H1 (cell line): ENCODE results near the gene PRCP. TPM values are rescaled to one million over a fixed set of nuclear protein-coding genes. Genes with fewer than 3 reads are reported as not detected.
A peak's percentile ranks its signal among the peaks of the same experiment; 100 is the strongest.

Experiments used
- CTCF ChIA-PET: fragments of 300-600 bp; sonication (Branson Sonifier 250); formaldehyde crosslinking; loops from one replicate; lab custom pipeline; 2021; ENCODE audit not compliant: partially characterized antibody; lab: Charles Lee
- POLR2A ChIA-PET: fragments of 300-600 bp; sonication (Branson Sonifier 250); formaldehyde crosslinking; loops from one replicate; lab custom pipeline; 2021; ENCODE audit warnings: inconsistent platforms; ENCODE audit not compliant: partially characterized antibody; lab: Charles Lee
- DNase-seq, 2 experiments: peaks; one replicate each; pipeline versions ENCODE4 v3.0.0 to v3.0.0-alpha.2; 2010 to 2022; ENCODE audit warnings: low spot score in 2 of 2, low read depth in 1 of 2, mixed read lengths in 1 of 2
- FAIRE-seq: peaks from 2 replicates; lab custom pipeline; 2011; peaks lifted over from hg19 to GRCh38; lab: Jason Lieb, UNC
- H2AFZ ChIP-seq: 2 replicates; pipeline ENCODE4 v1.8.1; 2012; ENCODE audit warnings: low read length, inconsistent platforms
- H2AK5ac ChIP-seq: 2 replicates; pipeline ENCODE4 v1.6.1; 2013; ENCODE audit warnings: low read depth, low read length
- H2BK120ac ChIP-seq: replicated peaks from 2 replicates; pipeline ENCODE3; 2013; ENCODE audit warnings: low read depth, low read length, inconsistent platforms
- H2BK12ac ChIP-seq: 2 replicates; pipeline ENCODE4 v1.6.1; 2013; ENCODE audit warnings: low read depth, low read length
- H2BK15ac ChIP-seq: 2 replicates; pipeline ENCODE4 v1.6.1; 2013; ENCODE audit warnings: low read length
- H2BK20ac ChIP-seq: 2 replicates; pipeline ENCODE4 v1.6.1; 2013; ENCODE audit warnings: low read length
- H2BK5ac ChIP-seq: 2 replicates; pipeline ENCODE4 v1.6.1; 2013; ENCODE audit warnings: low read depth, low read length
- H3K14ac ChIP-seq: 2 replicates; pipeline ENCODE4 v1.6.1; 2013; ENCODE audit warnings: inconsistent platforms; ENCODE audit not compliant: insufficient read length
- H3K18ac ChIP-seq: 2 replicates; pipeline ENCODE4 v1.6.1; 2013; ENCODE audit warnings: low read length; ENCODE audit errors: extremely low read depth
- H3K23ac ChIP-seq: 2 replicates; pipeline ENCODE4 v1.6.1; 2013; ENCODE audit warnings: inconsistent platforms; ENCODE audit not compliant: insufficient read length
- H3K23me2 ChIP-seq: 2 replicates; pipeline ENCODE4 v1.6.1; 2013; ENCODE audit warnings: low read depth, low read length
- H3K27ac ChIP-seq: 2 replicates; pipeline ENCODE4 v1.6.1; 2011; ENCODE audit warnings: low read depth, low read length, inconsistent platforms
- H3K27me3 ChIP-seq, 4 experiments: replicated peaks in 1 of 4; 1 replicate in 1 of 4; 2 replicates in 3 of 4; pipeline versions ENCODE4 v1.6.1 to v1.8.1; 2011 to 2013; ENCODE audit warnings: low read length in 3 of 4, mild to moderate bottlenecking in 3 of 4, inconsistent platforms in 2 of 4, mixed read lengths in 2 of 4, moderate library complexity in 1 of 4; ENCODE audit not compliant: control insufficient read depth in 3 of 4, insufficient read depth in 3 of 4; ENCODE audit errors: extremely low read depth in 1 of 4
- H3K36me3 ChIP-seq, 4 experiments: 2 replicates each; pipeline versions ENCODE4 v1.6.1 to v1.8.1; 2011 to 2013; ENCODE audit warnings: mild to moderate bottlenecking in 4 of 4, low read length in 3 of 4, moderate library complexity in 2 of 4, control low read depth in 1 of 4, inconsistent platforms in 1 of 4; ENCODE audit not compliant: insufficient read depth in 4 of 4, control insufficient read depth in 2 of 4
- H3K4ac ChIP-seq: replicated peaks from 2 replicates; pipeline ENCODE3; 2013; ENCODE audit warnings: low read length, low read depth, mixed read lengths, inconsistent platforms; ENCODE audit not compliant: insufficient read length
- H3K4me1 ChIP-seq, 4 experiments: replicated peaks in 1 of 4; 1 replicate in 1 of 4; 2 replicates in 3 of 4; pipeline versions ENCODE4 v1.6.1 to v1.8.1; 2011 to 2013; ENCODE audit warnings: low read length in 3 of 4, inconsistent platforms in 2 of 4, mixed read lengths in 1 of 4; ENCODE audit not compliant: insufficient read depth in 4 of 4, control insufficient read depth in 3 of 4
- H3K4me2 ChIP-seq, 2 experiments: 2 replicates each; pipeline versions ENCODE4 v1.6.1 to v1.8.1; 2011 to 2013; ENCODE audit warnings: low read depth in 2 of 2, low read length in 2 of 2, control low read depth in 1 of 2, inconsistent platforms in 1 of 2, mild to moderate bottlenecking in 1 of 2; ENCODE audit not compliant: insufficient read depth in 1 of 2
- H3K4me3 ChIP-seq, 4 experiments: fragments of 200-600, 300-600 bp in 1 of 4; sonication (generic), shearing (Covaris generic), sonication (Bioruptor Twin) in 1 of 4; 2 replicates each; pipeline versions ENCODE4 v1.5.1 to v1.8.1; 2011 to 2016; ENCODE audit warnings: low read length in 4 of 4, low read depth in 3 of 4, control low read depth in 2 of 4, inconsistent platforms in 2 of 4, mild to moderate bottlenecking in 2 of 4, mixed read lengths in 1 of 4, moderate library complexity in 1 of 4; ENCODE audit not compliant: insufficient read depth in 2 of 4; ENCODE audit errors: extremely low read depth in 1 of 4
- H3K56ac ChIP-seq: replicated peaks from 2 replicates; pipeline ENCODE3; 2013; ENCODE audit warnings: low read depth, mild to moderate bottlenecking, mixed read lengths, low read length, inconsistent platforms; ENCODE audit not compliant: insufficient read length
- H3K79me1 ChIP-seq: 2 replicates; pipeline ENCODE4 v1.6.1; 2013; ENCODE audit warnings: low read depth, low read length, control low read depth
- H3K79me2 ChIP-seq, 2 experiments: 2 replicates each; pipeline versions ENCODE4 v1.6.1 to v1.8.1; 2012 to 2013; ENCODE audit warnings: low read length in 2 of 2, mild to moderate bottlenecking in 2 of 2, inconsistent platforms in 1 of 2; ENCODE audit not compliant: insufficient read depth in 2 of 2, control insufficient read depth in 1 of 2
- H3K9ac ChIP-seq, 4 experiments: replicated peaks in 1 of 4; 1 replicate in 1 of 4; 2 replicates in 3 of 4; pipeline versions ENCODE4 v1.6.1 to v1.8.1; 2011 to 2013; ENCODE audit warnings: low read depth in 3 of 4, low read length in 3 of 4, control low read depth in 2 of 4, mild to moderate bottlenecking in 2 of 4, moderate library complexity in 2 of 4, inconsistent platforms in 1 of 4; ENCODE audit errors: extremely low read depth in 1 of 4
- H3K9me3 ChIP-seq, 2 experiments: 2 replicates each; pipeline versions ENCODE4 v1.6.1 to v1.8.1; 2012 to 2013; ENCODE audit warnings: mild to moderate bottlenecking in 2 of 2, moderate library complexity in 2 of 2, control low read depth in 1 of 2, inconsistent platforms in 1 of 2, low read depth in 1 of 2, low read length in 1 of 2, mixed read lengths in 1 of 2; ENCODE audit not compliant: insufficient read depth in 2 of 2
- H4K20me1 ChIP-seq, 2 experiments: replicated peaks in 1 of 2; 2 replicates each; pipeline versions ENCODE3 to v1.8.1; 2011 to 2013; ENCODE audit warnings: inconsistent platforms in 2 of 2, low read length in 2 of 2, mild to moderate bottlenecking in 1 of 2; ENCODE audit not compliant: insufficient read depth in 2 of 2, control insufficient read depth in 1 of 2
- H4K5ac ChIP-seq: 2 replicates; pipeline ENCODE4 v1.6.1; 2013; ENCODE audit warnings: low read length, low read depth, mixed read lengths, inconsistent platforms; ENCODE audit not compliant: insufficient read length
- H4K8ac ChIP-seq: 2 replicates; pipeline ENCODE4 v1.8.0; 2013; ENCODE audit warnings: mild to moderate bottlenecking, moderate library complexity, low read length, inconsistent platforms; ENCODE audit not compliant: insufficient read depth; ENCODE audit errors: extremely low read depth
- H4K91ac ChIP-seq: replicated peaks from 2 replicates; pipeline ENCODE3; 2013; ENCODE audit warnings: low read length, mixed read lengths, inconsistent platforms; ENCODE audit not compliant: insufficient read length
- CBX5 ChIP-seq: fragments of 300-800, 300-1000 bp; sonication (generic); IDR thresholded peaks from 2 replicates; pipeline ENCODE4 v1.7.1; 2016; ENCODE audit warnings: antibody characterized with exemption, low read length, low read depth
- JUND ChIP-seq: IDR thresholded peaks from 2 replicates; pipeline ENCODE4 v1.6.1; 2011; ENCODE audit warnings: mild to moderate bottlenecking, improper control_type of control experiment, low read length
- MAFK ChIP-seq: IDR thresholded peaks from 2 replicates; pipeline ENCODE4 v1.6.1; 2012; ENCODE audit warnings: low read depth, mild to moderate bottlenecking, improper control_type of control experiment, low read length
- RFX5 ChIP-seq: IDR thresholded peaks from 2 replicates; pipeline ENCODE4 v1.6.1; 2011; ENCODE audit warnings: low read depth, low read length, improper control_type of control experiment, borderline replicate concordance
- WGBS, 2 experiments: shearing (Covaris generic) in 1 of 2; methylation state at CpG; one replicate each; pipeline versions ENCODE4 v1.1.6 to v1.1.7; 2013 to 2015; ENCODE audit warnings: low lambda C conversion rate in 2 of 2, mixed read lengths in 2 of 2, inconsistent platforms in 1 of 2, low coverage in 1 of 2, missing lambda C conversion rate in 1 of 2; ENCODE audit not compliant: insufficient replicate concordance in 2 of 2, insufficient coverage in 1 of 2, insufficient read length in 1 of 2; ENCODE audit errors: extremely low coverage in 1 of 2, missing lambda C conversion rate in 1 of 2; 5-methylcytosine and 5-hydroxymethylcytosine counted together
- polyA plus RNA-seq, 7 experiments: library from polyadenylated mRNA; depleted of rRNA in 3 of 7; stranded (reverse) in 5 of 7; unstranded in 2 of 7; fragments of >200 nt in 5 of 7; fragments of 200-250 nt in 2 of 7; gene quantifications; 1 replicate in 5 of 7; 2 replicates in 1 of 7; 4 replicates in 1 of 7; pipeline versions ENCODE4 v1.2.1 to v1.2.3, GENCODE V29; 2011 to 2013; ENCODE audit warnings: missing spikeins in 2 of 7, mixed read lengths in 2 of 7
- total RNA-seq: library from RNA; stranded (reverse); fragmentation: NEBNext Ultra II Directional; extraction: Animal tissue kit (Norgen Biotek cat#: 25700); gene quantifications from 2 replicates; pipeline ENCODE4 v1.2.1, GENCODE V29; 2021
- TF ChIP-seq, protein P1 (sequence below), 3 experiments: IDR thresholded peaks; 1 replicate in 2 of 3; 2 replicates in 1 of 3; pipeline versions ENCODE4 v1.5.1 to v1.6.1; 2011; ENCODE audit warnings: low read length in 3 of 3, mild to moderate bottlenecking in 3 of 3, inconsistent platforms in 2 of 3, low read depth in 1 of 3, moderate library complexity in 1 of 3; ENCODE audit not compliant: insufficient read depth in 1 of 3; ENCODE audit errors: control extremely low read depth in 1 of 3
- TF ChIP-seq, protein P2 (sequence below): IDR thresholded peaks from 2 replicates; pipeline ENCODE4 v1.6.1; 2011; ENCODE audit warnings: low read length, improper control_type of control experiment
- TF ChIP-seq, protein P3 (sequence below): IDR thresholded peaks from 2 replicates; pipeline ENCODE4 v1.6.1; 2012; ENCODE audit warnings: inconsistent platforms

PRCP gene
- total and polyA plus RNA-seq, 2 of the 8 experiments (the other 6 are each of a cell fraction or from before 2014, with no cell fraction given), result 63.8 to 84.4 TPM

DNA sequence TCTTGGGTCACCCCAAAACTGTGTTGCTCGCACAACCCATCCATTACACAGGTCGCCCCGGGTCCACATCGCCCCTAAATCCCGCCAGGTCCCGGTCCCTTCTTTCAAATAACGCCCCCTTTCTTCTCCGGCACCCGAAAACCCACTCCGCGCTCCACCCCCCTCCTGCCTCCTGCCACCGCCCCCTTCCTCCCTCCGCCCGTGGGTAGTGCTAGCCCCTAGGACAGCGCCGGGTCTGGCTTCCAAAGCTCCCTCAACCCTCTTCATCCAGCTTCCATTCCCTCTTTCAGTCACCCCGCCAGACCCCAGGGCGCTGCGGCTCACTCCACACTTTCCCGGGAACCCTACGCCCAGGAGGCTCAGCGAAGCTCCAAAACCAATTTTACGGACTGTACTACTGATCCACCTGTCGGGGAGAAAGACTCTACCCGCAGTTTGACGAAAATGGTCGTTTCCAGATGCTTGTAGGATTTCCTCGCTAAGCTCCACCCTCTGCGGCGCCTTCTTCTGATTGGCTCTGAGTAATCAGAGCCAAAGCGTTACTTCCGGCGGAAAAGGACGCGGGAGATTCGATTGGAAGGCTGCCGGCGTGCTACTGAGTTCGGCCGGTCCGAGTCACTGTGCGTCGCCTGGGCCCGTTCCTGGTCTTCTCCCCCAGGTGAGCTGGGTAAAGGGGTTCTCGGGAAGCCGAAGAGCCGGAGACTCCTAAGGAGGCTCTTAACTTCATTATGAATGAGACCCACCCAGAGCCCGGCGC lies 1.1 kb upstream of the PRCP start, which contains the start of gene DDIAS:
Gene DDIAS (plus strand): TSS at position 572 of the 757 bp plus-strand sequence. CDS start 13,003 bp downstream, outside the sequence.
- peak; percentile 65 for FAIRE-seq
- H3K27ac ChIP-seq, result peak within 1 kb of the TSS; percentile 46; the same call in 1 of the 2 replicates
- WGBS, 2 experiments, result 1% methylated on average over 40 of the region's 49 CpGs; no CpG with 5 or more reads in 1 of the 2 experiments
- TF ChIP-seq CBX5 (no peak), JUND (peak; percentile 98), RFX5 (no peak), MAFK (no peak)
- TF ChIP-seq, protein P1, sequence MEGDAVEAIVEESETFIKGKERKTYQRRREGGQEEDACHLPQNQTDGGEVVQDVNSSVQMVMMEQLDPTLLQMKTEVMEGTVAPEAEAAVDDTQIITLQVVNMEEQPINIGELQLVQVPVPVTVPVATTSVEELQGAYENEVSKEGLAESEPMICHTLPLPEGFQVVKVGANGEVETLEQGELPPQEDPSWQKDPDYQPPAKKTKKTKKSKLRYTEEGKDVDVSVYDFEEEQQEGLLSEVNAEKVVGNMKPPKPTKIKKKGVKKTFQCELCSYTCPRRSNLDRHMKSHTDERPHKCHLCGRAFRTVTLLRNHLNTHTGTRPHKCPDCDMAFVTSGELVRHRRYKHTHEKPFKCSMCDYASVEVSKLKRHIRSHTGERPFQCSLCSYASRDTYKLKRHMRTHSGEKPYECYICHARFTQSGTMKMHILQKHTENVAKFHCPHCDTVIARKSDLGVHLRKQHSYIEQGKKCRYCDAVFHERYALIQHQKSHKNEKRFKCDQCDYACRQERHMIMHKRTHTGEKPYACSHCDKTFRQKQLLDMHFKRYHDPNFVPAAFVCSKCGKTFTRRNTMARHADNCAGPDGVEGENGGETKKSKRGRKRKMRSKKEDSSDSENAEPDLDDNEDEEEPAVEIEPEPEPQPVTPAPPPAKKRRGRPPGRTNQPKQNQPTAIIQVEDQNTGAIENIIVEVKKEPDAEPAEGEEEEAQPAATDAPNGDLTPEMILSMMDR (IDR thresholded peaks at IDR 0.05; ENCODE audit: control extremely low read depth in 1 of 3, insufficient read depth in 1 of 3, low read depth in 1 of 3, low read length in 3 of 3), result no peak
- TF ChIP-seq, protein P2, sequence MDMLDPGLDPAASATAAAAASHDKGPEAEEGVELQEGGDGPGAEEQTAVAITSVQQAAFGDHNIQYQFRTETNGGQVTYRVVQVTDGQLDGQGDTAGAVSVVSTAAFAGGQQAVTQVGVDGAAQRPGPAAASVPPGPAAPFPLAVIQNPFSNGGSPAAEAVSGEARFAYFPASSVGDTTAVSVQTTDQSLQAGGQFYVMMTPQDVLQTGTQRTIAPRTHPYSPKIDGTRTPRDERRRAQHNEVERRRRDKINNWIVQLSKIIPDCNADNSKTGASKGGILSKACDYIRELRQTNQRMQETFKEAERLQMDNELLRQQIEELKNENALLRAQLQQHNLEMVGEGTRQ, result no peak
- TF ChIP-seq, protein P3, sequence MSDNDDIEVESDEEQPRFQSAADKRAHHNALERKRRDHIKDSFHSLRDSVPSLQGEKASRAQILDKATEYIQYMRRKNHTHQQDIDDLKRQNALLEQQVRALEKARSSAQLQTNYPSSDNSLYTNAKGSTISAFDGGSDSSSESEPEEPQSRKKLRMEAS, result peak; percentile 85

More for the DNA sequence above, 1.1 kb upstream of the PRCP start, which contains the start of gene DDIAS:
- peaks cover 0 to 3% of the 10 kb centered on the region in 2 experiments for H4K20me1 ChIP-seq
- POLR2A ChIA-PET, result interaction anchor here (0.5 to 2.9 kb wide), 18 partner anchors 12 to 1377 kb away, joined by 3 to 13 read pairs (median 4); partner anchors contain the start of genes CCDC90B, PCF11 and RAB30
- H2AK5ac ChIP-seq, result peak within 1 kb of the TSS; percentile 9; the same call in 1 of the 2 replicates
- H3K4me3 ChIP-seq, result peak within 1 kb of the TSS; percentile 79 to 97 (median 87)
- peak within 1 kb of the TSS; percentile 12 for H2BK12ac ChIP-seq
- peak; percentile 87 to 94 for DNase-seq
- peaks cover 0 to 2% (median 0%) of the 10 kb centered on the region in 4 experiments; a peak in 2 of 8 replicates for H3K36me3 ChIP-seq
- no peak within 1 kb of the TSS for H3K14ac ChIP-seq
- H3K27me3 ChIP-seq, result no peaks in the 10 kb centered on the region
- no peak within 1 kb of the TSS for H3K4ac ChIP-seq
- H2BK15ac ChIP-seq, result no peak within 1 kb of the TSS
- peaks cover 0 to 7% (median 5%) of the 10 kb centered on the region in 4 experiments; a peak in 5 of 7 replicates for H3K4me1 ChIP-seq
- peak within 1 kb of the TSS; percentile 95 for H2AFZ ChIP-seq
- peak within 1 kb of the TSS; percentile 44; the same call in 1 of the 2 replicates for H3K18ac ChIP-seq
- peak within 1 kb of the TSS; percentile 39 for H4K5ac ChIP-seq
- peak within 1 kb of the TSS; percentile 75 for H4K8ac ChIP-seq
- H3K23ac ChIP-seq, result no peak within 1 kb of the TSS
- no peak within 1 kb of the TSS for H2BK20ac ChIP-seq
- H2BK120ac ChIP-seq, result no peak within 1 kb of the TSS
- H3K79me1 ChIP-seq, result peaks cover 3% of the 10 kb centered on the region
- CTCF ChIA-PET, result interaction anchor here (0.7 to 8.2 kb wide), 5 partner anchors 9 to 184 kb away, joined by 3 to 82 read pairs (median 5); no protein-coding TSS in a partner anchor
- no peaks in the 10 kb centered on the region for H3K9me3 ChIP-seq
- peaks cover 12 to 67% of the 10 kb centered on the region in 2 experiments for H3K79me2 ChIP-seq
- H3K9ac ChIP-seq, result peak within 1 kb of the TSS; percentile 54 to 85 (median 76)
- H3K23me2 ChIP-seq, result peaks cover 13% of the 10 kb centered on the region
- H2BK5ac ChIP-seq, result peak within 1 kb of the TSS; percentile 38; the same call in 1 of the 2 replicates
- no peak within 1 kb of the TSS for H4K91ac ChIP-seq
- peak within 1 kb of the TSS; percentile 98 to 100 for H3K4me2 ChIP-seq
- peak within 1 kb of the TSS; percentile 7 for H3K56ac ChIP-seq
